Activated T-helper 1 cell treated with Interleukin-2 at 50 U/mL for 16 hours (primary cell): Measurements from ENCODE around the gene TREML1.
"Not testable (repeated sequence)": the region's sequence is repeated elsewhere in the genome, so short reads cannot be mapped to it uniquely, and the experiment has no call there.

Experiments
- DNase-seq: peaks from one replicate; pipeline ENCODE4 v3.0.0-alpha.2; 2020; ENCODE audit warnings: low read depth

Gene TREML1

DNA sequence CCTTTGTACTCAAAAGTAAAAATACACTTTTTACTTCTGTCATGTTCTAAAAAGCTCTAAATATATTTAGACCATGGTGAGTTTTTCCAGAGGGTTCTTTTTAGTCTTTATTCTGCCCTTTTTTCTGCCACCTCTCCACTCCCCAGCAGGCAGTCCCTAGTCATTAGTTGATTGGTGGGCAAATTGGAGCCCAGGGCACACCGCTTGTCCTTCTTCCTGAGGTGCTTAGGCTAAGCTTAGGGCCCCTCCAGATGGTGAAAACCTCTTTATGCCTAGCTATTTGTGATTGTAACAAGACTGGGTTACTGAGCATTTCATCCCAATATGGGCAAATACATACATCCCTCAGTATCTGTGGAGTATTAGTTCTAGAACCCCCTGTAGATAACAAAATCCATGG, 6.2 kb downstream of the TREML1 start:
- no peak for DNase-seq

DNA sequence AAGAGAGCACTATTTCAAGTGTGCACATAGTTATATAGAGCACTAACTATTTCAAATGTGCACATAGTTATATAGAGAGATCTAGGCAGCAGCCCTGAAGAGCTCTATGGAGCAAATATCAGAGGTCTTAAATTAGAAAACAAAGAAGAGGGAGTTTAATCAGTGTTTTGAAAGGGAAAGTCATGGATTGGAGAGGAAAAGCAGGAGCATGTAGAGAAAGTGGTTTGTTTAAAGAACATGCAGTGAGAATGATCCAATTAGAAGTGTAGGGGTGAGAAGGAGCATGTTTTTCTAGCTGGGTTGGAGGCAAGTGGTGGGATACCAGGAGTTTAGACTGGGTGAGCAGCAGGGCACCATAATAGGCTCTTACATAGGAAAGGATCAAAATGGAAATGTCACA, 17.2 kb downstream of the TREML1 start:
- no peak for DNase-seq

DNA sequence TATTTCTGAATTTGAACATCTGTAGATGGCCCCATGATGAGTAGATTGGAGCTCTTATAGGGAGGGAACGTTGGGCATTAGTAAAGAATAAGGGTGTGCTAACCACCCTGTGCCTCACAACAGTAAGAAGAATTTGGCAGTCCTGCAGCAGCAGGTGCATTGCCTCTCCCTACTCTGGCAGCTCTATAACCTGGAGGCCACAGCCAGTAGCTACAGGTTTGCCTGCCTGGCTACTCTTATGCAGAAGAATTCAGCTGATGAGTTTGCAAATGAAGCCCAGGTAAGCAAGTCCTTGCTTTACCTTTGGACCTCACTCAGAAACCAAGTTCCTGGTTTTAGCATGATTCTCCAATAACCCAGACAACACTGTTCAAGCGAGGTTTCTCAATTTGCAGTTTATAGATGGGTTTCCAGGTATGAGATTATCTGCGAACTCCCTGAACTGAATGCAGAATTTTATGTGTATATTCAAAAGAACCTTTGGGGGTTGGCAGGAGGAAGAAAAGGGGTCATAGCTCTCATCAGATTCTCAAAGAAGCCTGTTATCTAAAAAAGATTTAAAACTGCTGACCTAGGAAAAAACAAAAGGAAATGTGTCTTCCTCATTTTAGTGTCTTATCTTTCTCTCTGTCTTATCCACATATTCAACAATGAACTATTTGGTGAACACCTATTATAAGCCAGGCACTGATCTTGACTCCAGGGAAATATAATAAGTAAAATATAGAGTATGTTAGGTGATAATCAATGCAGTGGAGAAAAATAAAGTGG, 18.9 kb downstream of the TREML1 start:
- no peak for DNase-seq

DNA sequence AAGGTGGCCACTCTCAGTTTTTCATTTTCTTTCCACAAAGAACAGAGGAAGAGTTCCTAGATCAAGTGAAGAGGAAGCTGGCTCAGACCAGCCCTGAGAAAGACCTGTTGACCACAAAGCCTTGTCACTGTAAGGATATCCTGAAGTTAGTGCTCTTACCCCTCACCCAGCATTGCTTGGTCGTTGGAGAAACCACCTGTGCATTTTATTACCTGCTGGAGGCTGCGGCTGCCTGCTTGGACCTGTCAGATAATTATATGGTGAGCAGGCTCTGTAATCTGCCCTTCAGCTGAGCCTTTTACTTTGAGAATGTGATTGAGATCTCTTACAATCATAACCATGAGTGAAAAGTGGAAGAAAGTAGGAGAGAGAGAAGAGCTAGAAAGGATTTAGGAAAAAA, 21.9 kb downstream of the TREML1 start:
- DNase-seq, result no peak

DNA sequence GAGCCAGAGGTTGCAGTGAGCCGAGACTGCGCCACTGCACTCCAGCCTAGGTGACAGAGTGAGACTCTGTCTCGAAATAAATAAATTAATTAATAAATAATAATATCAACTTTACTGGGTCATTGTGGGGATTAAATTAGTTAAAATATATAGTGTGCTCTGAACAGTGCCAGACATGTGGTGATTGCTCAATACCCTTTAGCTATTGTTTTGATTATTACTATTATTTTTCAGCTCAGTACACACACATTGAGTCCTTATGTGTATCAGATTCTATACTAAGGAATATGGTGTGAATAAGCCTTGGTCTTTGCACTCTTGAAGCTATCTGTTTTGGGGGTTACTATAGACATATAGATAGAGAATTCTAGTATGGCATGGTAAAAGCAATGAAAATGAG, 28.9 kb downstream of the TREML1 start:
- no peak for DNase-seq

DNA sequence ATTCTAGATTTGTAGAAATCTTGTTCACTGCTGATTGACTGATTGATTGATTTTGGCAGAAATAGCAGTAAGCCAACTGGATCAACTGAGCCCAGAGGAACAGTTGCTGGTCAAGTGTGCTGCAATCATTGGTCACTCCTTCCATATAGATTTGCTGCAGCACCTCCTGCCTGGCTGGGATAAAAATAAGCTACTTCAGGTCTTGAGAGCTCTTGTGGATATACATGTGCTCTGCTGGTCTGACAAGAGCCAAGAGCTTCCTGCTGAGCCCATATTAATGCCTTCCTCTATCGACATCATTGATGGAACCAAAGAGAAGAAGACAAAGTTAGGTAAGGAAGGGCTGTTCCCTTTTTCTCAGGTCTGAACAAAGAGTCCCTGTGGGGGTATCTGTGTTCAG, 31.2 kb downstream of the TREML1 start:
- no peak for DNase-seq

DNA sequence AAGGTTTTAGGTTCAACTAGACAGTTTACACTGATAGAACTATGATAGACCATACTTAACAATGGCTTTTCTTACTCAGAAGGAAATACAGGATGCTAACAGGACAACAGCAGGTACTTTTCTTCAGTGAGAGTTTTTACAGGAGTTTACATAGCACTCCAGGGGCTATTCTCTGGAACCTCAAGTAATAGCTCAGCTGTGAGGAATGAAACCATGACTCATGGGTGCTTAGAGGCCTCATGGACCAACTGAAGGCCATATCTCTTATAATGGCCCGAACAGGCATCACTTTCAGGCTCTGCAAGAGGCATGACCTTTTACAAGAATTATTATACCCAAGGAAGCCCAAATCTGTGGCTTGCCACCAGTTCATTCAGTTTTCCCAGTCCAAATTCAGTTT, 31.8 kb downstream of the TREML1 start:
- DNase-seq, result no peak

DNA sequence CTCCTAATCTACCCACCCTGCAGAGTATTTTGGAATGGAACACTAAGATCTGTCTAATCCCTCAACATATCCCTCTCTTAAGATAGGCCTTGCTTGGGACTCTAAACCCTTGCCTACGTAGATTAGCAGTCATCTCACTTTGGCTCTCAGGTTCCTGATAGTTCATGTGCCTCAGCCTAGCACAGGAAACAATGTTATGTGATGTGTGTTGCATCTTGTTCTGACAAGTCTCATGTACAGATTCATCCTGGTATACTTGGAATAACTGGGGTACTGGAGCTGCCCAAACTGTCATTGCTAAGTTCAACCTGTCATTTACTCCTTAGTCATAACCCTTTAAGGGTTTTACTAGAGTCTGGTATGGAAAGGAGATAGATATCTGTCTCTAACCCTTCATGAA, 34.1 kb downstream of the TREML1 start:
- DNase-seq, result no peak

DNA sequence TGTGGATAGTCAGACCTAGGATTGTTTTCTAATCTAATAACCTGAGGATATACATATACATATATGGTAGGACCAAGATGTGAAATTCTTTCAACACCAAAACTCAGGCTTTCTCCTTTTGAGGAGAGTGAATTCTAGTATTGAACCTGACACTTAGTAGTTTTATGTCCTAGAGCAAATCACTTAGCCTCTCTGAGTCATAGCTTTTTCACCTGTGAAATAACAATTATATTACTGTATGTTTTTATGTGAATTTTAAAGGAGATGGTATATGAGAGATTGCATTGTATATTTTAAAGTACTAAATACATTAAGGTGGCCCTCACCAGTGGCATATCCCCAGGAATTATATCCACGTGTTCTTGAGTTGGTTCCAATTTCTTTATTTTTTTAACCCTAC, 34.6 kb downstream of the TREML1 start:
- DNase-seq, result no peak

DNA sequence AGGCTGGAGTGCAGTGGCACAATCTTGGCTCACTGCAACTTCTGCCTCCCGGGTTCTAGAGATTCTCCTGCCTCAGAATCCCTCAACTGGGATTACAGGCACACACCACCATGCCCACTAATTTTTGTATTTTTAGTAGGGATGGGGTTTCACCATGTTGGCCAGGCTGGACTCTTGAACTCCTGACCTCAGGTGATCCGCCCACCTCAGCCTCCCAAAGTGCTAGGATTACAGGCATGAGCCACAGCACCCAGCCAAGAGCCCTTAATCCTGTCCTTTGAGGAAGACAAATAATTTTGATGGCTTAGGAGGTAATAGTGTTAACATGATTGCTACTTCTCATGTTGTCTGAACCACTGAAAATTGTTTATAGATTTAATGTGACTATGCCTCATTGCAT, 39.1 kb downstream of the TREML1 start:
- not testable (repeated sequence) for DNase-seq

DNA sequence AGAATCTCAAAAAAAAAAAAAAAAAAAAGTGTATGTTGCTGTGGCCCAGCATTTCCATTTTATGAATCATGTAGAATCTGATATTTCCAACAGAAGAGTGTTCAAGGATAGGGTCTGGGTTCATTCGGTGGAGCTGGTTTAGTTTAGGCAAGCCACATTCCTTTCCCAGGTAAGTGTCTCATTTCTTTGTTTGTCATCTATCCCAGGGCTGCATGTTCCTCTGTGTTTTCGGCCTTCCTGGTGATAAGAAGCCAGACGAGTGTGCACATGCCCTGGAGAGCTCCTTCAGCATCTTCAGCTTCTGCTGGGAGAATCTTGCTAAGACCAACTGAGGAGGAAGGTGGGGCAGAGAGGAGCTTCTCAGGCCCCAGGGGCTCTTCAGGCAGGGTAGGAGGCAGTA, 43.1 kb downstream of the TREML1 start:
- DNase-seq, result no peak

DNA sequence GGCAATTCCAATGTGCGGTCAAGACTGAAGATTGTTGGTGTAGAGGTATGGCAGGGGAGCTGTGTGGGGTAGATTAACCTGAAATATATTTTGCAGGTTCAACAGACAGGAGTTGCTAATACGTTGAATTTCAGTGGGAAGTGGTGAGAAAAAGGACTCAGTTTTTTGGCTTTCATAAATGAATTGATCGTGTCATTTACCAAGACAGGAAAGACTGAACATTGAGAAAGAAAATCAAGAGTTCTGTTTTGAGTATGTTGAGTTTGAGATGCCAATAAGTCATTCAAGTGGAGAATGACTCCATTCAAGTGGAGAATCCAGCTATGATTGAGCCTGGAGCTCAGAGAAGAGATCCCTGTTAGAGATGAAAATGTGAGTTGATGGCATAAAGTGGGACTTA, 50.3 kb downstream of the TREML1 start:
- DNase-seq, result no peak

DNA sequence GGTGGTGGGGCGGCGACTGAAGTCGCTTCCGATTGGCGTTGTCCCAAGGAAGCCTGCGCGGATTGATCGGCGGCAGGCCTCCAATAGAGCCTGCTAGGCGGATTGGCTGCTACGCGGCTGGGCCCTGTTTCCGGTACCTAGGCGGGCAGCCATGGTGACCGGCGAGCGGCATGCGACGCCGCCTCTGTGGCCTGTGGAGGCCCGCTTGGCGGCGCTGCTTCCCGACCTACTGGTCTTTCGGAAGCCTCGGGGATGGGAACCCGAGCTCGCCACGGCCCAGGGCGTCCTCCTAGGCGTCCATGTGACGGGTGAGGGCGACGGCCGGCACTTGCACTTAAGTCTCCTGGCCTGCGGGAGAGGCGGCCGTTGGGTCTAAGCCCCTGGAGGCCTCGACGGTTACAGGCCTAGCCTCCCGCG, 53.3 kb downstream of the TREML1 start:
- no peak for DNase-seq
